K562 (cell line): ENCODE measurements around the gene TMEM170A. TPM values are rescaled to one million over a fixed set of nuclear protein-coding genes. Genes with fewer than 3 reads are reported as not detected.

Experiments used
- ATAC-seq: fragments of 200-7000 bp; cut with Tn5 transposase; 3 replicates; pipeline ENCODE4 v1.9.1; 2020; ENCODE audit warnings: moderate library complexity
- BruUV-seq: library from RNA; stranded (reverse); fragments of 400-500 nt; replicated peaks from 2 replicates; lab custom pipeline; 2021; lab: Mats Ljungman, UMichigan
- CTCF ChIA-PET: fragments of 300-600 bp; formaldehyde crosslinking; extraction: SDS; loops from one replicate; lab custom pipeline; 2021; ENCODE audit warnings: low intra/inter-chr PET ratio; lab: Yijun Ruan, JAX
- POLR2A ChIA-PET: fragments of 300-600, 350-650 bp; sonication (Branson Sonifier 250); formaldehyde crosslinking; extraction: SDS; loops from one replicate; lab custom pipeline; 2021; ENCODE audit warnings: antibody characterized with exemption, inconsistent platforms; lab: Yijun Ruan, JAX
- DNase-seq, 4 experiments: peaks; one replicate each; pipeline versions ENCODE4 v3.0.0 to v3.0.0-alpha.2; 2011 to 2018; ENCODE audit warnings: low spot score in 3 of 4, mixed read lengths in 3 of 4; ENCODE audit errors: extremely low read depth in 1 of 4
- FAIRE-seq: peaks from 2 replicates; lab custom pipeline; 2011; peaks lifted over from hg19 to GRCh38; lab: Jason Lieb, UNC
- H2AFZ ChIP-seq: 2 replicates; pipeline ENCODE4 v1.6.0; 2011; ENCODE audit warnings: low read depth, low read length, control low read depth, inconsistent platforms
- H3K27ac ChIP-seq: fragments of 200-600 bp; 3 replicates; pipeline ENCODE4 v1.8.0; 2011; ENCODE audit warnings: low read depth, mild to moderate bottlenecking, control low read depth, inconsistent platforms, low read length, moderate library complexity, mixed read lengths; ENCODE audit errors: extremely low read depth
- H3K27me3 ChIP-seq, 2 experiments: fragments of 300-600 bp in 1 of 2; 2 replicates in 1 of 2; 3 replicates in 1 of 2; pipeline versions ENCODE4 v1.6.0 to v1.8.0; 2011; ENCODE audit warnings: inconsistent platforms in 2 of 2, low read length in 2 of 2, mild to moderate bottlenecking in 1 of 2, mixed read lengths in 1 of 2, moderate library complexity in 1 of 2; ENCODE audit not compliant: control insufficient read depth in 2 of 2, insufficient read depth in 2 of 2
- H3K36me3 ChIP-seq: fragments of 300-600 bp; 3 replicates; pipeline ENCODE4 v1.8.0; 2011; ENCODE audit warnings: mild to moderate bottlenecking, low read length, inconsistent platforms; ENCODE audit not compliant: control insufficient read depth, insufficient read depth
- H3K4me1 ChIP-seq, 2 experiments: fragments of 200-600 bp in 1 of 2; replicated peaks in 1 of 2; 2 replicates in 1 of 2; 3 replicates in 1 of 2; pipeline versions ENCODE4 v1.5.1 to v1.8.0; 2011; ENCODE audit warnings: inconsistent platforms in 2 of 2, low read length in 2 of 2, mild to moderate bottlenecking in 1 of 2, mixed read lengths in 1 of 2, moderate library complexity in 1 of 2; ENCODE audit not compliant: control insufficient read depth in 2 of 2, insufficient read depth in 2 of 2
- H3K4me2 ChIP-seq: 2 replicates; pipeline ENCODE4 v1.6.1; 2011; ENCODE audit warnings: low read length, control low read depth, inconsistent platforms, mixed read lengths; ENCODE audit not compliant: insufficient read depth
- H3K4me3 ChIP-seq: fragments of 200-600 bp; sonication (generic), shearing (Covaris generic); 2 replicates; pipeline ENCODE4 v1.5.1; 2016; ENCODE audit warnings: control low read depth, inconsistent platforms
- H3K79me2 ChIP-seq: fragments of 200-600 bp; 3 replicates; pipeline ENCODE4 v1.8.0; 2011; ENCODE audit warnings: low read length, inconsistent platforms; ENCODE audit not compliant: control insufficient read depth, insufficient read depth
- H3K9ac ChIP-seq, 2 experiments: 2 replicates each; pipeline versions ENCODE4 v1.6.0 to v1.6.1; 2011; ENCODE audit warnings: low read depth in 2 of 2, low read length in 2 of 2, control low read depth in 1 of 2, inconsistent platforms in 1 of 2, mild to moderate bottlenecking in 1 of 2, mixed read lengths in 1 of 2; ENCODE audit not compliant: insufficient read depth in 1 of 2
- H3K9me1 ChIP-seq: one replicate; pipeline ENCODE4 v1.6.0; 2011; ENCODE audit warnings: inconsistent platforms, mild to moderate bottlenecking, low read length, moderate library complexity; ENCODE audit not compliant: control insufficient read depth, insufficient read depth
- H3K9me3 ChIP-seq: replicated peaks from 2 replicates; pipeline ENCODE4 v1.5.1; 2011; ENCODE audit warnings: low read depth, low read length, inconsistent platforms; ENCODE audit not compliant: control insufficient read depth, insufficient read depth
- H4K20me1 ChIP-seq: replicated peaks from 2 replicates; pipeline ENCODE4 v1.6.1; 2011; ENCODE audit warnings: low read length, inconsistent platforms, mixed read lengths; ENCODE audit not compliant: control insufficient read depth, insufficient read depth
- HDAC6 ChIP-seq: IDR thresholded peaks from 2 replicates; pipeline ENCODE4 v1.6.1; 2012; ENCODE audit warnings: low read depth, mild to moderate bottlenecking, control low read depth, inconsistent platforms, low read length, moderate library complexity
- KLF13 ChIP-seq: fragments of 450-650 bp; IDR thresholded peaks from 2 replicates; pipeline ENCODE4 v1.6.1; 2016; ENCODE audit warnings: missing genetic modification characterization, low read depth, mild to moderate bottlenecking, missing compliant biosample characterization, moderate library complexity, borderline replicate concordance
- NFATC3 ChIP-seq: fragments of 450-650 bp; IDR thresholded peaks from 2 replicates; pipeline ENCODE4 v1.6.1; 2017; ENCODE audit warnings: mild to moderate bottlenecking
- PHTF2 ChIP-seq: fragments of 250-450 bp; sonication (Bioruptor Pico); IDR thresholded peaks from 2 replicates; pipeline ENCODE4 v1.5.0; 2021; ENCODE audit warnings: mild to moderate bottlenecking
- RBM25 ChIP-seq: fragments of 200-400 bp; formaldehyde crosslinking; IDR thresholded peaks from 2 replicates; pipeline ENCODE4 v1.6.1; 2018; ENCODE audit warnings: low read length, low read depth, moderate library complexity; ENCODE audit not compliant: severe bottlenecking
- SRSF9 ChIP-seq: fragments of 200-400 bp; formaldehyde crosslinking; IDR thresholded peaks from 2 replicates; pipeline ENCODE4 v1.6.1; 2017; ENCODE audit warnings: low read depth, low read length, borderline replicate concordance
- ZBTB11 ChIP-seq, 3 experiments: fragments of 200-800 bp in 1 of 3; fragments of 250-450 bp in 1 of 3; fragments of 450-650 bp in 1 of 3; sonication (Bioruptor Pico) in 1 of 3; sonication (Bioruptor generic) in 1 of 3; formaldehyde crosslinking in 1 of 3; IDR thresholded peaks; 2 replicates each; pipeline versions ENCODE4 v1.6.1 to v1.8.0; 2016 to 2022; ENCODE audit warnings: mild to moderate bottlenecking in 2 of 3, missing genetic modification characterization in 2 of 3, missing compliant biosample characterization in 1 of 3, moderate library complexity in 1 of 3
- ZNF175 ChIP-seq: fragments of 200-800 bp; sonication (Bioruptor generic); IDR thresholded peaks from 2 replicates; pipeline ENCODE4 v1.6.1; 2016; ENCODE audit warnings: low read depth, mild to moderate bottlenecking, missing genetic modification characterization, missing compliant biosample characterization
- ZNF239 ChIP-seq: fragments of 250-450 bp; sonication (Bioruptor Pico); IDR thresholded peaks from 2 replicates; pipeline ENCODE4 v1.4.0; 2020; ENCODE audit warnings: mild to moderate bottlenecking
- WGBS: fragments of 100-300 bp; shearing (Covaris generic); methylation state at CpG from one replicate; pipeline ENCODE4 v1.1.6; 2016; ENCODE audit warnings: low coverage, mixed read lengths; ENCODE audit not compliant: insufficient coverage; ENCODE audit errors: missing lambda C conversion rate; 5-methylcytosine and 5-hydroxymethylcytosine counted together
- in situ Hi-C: fragments of 300-500 bp; cut with MboI; formaldehyde crosslinking; loops from 4 replicates; pipeline ENCODE4 v1.15.0; 2018; ENCODE audit warnings: inconsistent platforms, mixed read lengths
- intact Hi-C: fragments of 100-400 bp; cut with micrococcal nuclease; formaldehyde crosslinking; loops from 2 replicates; pipeline ENCODE4 v1.14.2; 2022
- polyA plus RNA-seq, 8 experiments: library from polyadenylated mRNA; depleted of rRNA in 4 of 8; stranded (reverse) in 5 of 8; unstranded in 3 of 8; fragments of >200 nt; fragmentation: Nextera tagmentation in 2 of 8; fragmentation: Illumina TruSeq in 1 of 8; extraction: Ambion mirVana in 2 of 8; extraction: Trizol in 1 of 8; gene quantifications; 2 replicates each; pipeline versions ENCODE4 v1.2.1 to v1.2.3, GENCODE V29; 2011 to 2014; ENCODE audit warnings: inconsistent platforms in 1 of 8, missing spikeins in 1 of 8
- total RNA-seq, 7 experiments: library from RNA; depleted of rRNA in 6 of 7; stranded (reverse); fragments of >200 nt in 6 of 7; fragmentation: Illumina TruSeq in 2 of 7; extraction: Trizol in 2 of 7; gene quantifications; 2 replicates each; pipeline versions ENCODE4 v1.2.1 to v1.2.3, GENCODE V29; 2011 to 2021; ENCODE audit warnings: low replicate concordance in 1 of 7
- TF ChIP-seq, protein P1 (sequence below): fragments of 250-450 bp; sonication (Bioruptor Pico); IDR thresholded peaks from 2 replicates; pipeline ENCODE4 v1.5.0; 2021
- TF ChIP-seq, protein P2 (sequence below): fragments of 450-650 bp; IDR thresholded peaks from 2 replicates; pipeline ENCODE4 v1.6.1; 2014; ENCODE audit warnings: low read depth, mild to moderate bottlenecking, moderate library complexity, borderline replicate concordance

Gene TMEM170A
- total and polyA plus RNA-seq, 9 of the 15 experiments (the other 6 are each of a cell fraction or from before 2014, with no cell fraction given): 6.1 to 30.2 (median 15.0) TPM

DNA sequence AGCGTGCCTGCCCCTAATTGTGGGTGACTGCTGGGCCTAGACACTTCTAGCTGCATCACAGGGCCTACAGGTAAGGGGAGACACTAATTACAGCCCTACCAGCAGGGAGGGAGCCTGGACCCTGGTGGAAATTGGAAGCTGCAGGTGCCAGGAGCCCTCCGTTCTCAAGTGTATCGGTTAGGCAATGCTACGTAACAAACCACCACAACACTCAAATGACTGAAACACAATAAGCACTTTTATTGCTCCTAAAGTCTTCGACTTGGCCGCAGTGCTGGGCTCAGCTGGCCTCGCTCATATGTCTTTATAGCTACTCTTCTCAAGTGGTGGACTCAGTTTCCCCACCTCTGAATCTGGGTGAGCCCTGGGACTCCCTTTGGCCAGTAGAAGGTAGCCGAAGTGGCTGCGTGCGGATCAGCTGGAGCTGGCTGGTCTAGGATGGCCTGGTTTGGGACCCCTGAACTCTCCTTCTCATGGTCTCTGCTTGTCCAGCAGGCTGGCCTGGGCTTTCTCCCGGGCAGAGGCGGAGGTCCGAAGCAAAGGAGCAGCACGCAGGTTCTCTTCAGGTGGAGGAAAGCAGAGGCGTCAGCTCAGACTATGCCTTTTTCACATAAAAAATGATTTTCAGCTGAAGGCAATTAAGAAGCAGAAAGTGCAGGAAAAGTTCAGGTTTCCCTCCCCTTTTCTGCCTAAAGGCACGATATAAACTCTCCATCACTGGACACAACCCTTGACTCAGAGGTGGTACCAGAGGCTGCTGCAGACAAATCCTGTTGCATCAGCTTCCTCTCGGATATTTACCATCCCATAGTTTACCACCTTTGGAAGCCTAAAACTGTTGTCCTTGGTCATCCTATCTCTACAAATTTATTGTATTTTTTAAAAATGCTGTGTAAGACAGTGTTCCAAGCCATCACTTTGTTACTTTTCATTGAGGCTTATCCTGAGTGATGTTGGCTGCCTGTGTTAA is 8.7 kb upstream of the TMEM170A start:
- POLR2A ChIA-PET: interaction anchor here (0.7 kb wide), 2 partner anchors 34 to 240 kb away, joined by 3 to 4 read pairs; no protein-coding TSS in a partner anchor
- no TSS peak for BruUV-seq
- ATAC-seq: no peak
- H3K9ac ChIP-seq: no peak overlapping the region
- CTCF ChIA-PET: interaction anchor here (2.3 kb wide), 1 partner anchor 291 kb away, joined by 10 read pairs; no protein-coding TSS in a partner anchor
- no peaks in the 10 kb centered on the region for H3K36me3 ChIP-seq
- in situ Hi-C loops (loop anchor here (10.0 kb wide), 1 partner anchor 292 kb away; no protein-coding TSS in a partner anchor), intact Hi-C loops (loop anchor here (2.0 kb wide), 1 partner anchor 44 kb away; no protein-coding TSS in a partner anchor)
- no peak overlapping the region for H3K4me2 ChIP-seq
- WGBS: 43% methylated on average over 17 of the region's 17 CpGs
- H3K79me2 ChIP-seq: no peaks in the 10 kb centered on the region
- no peaks in the 10 kb centered on the region for H3K9me3 ChIP-seq
- H3K27me3 ChIP-seq: peaks cover 13 to 22% of the 10 kb centered on the region in 2 experiments; a peak in 3 of 5 replicates
- H3K27ac ChIP-seq: no peak overlapping the region
- no peaks in the 10 kb centered on the region for H3K9me1 ChIP-seq
- FAIRE-seq: no peak
- H4K20me1 ChIP-seq: no peaks in the 10 kb centered on the region; the same call in 1 of the 2 replicates
- H3K4me3 ChIP-seq: no peak overlapping the region
- H2AFZ ChIP-seq: no peak overlapping the region
- H3K4me1 ChIP-seq: no peaks in the 10 kb centered on the region
- DNase-seq: no peak
- TF ChIP-seq SRSF9 (no peak), ZNF175 (no peak), RBM25 (no peak), ZNF239 (no peak), PHTF2 (CRISPR knock-in tag) (no peak), ZBTB11 (CRISPR knock-in tag; IDR thresholded peaks at IDR 0.05) (no peak), NFATC3 (no peak), HDAC6 (no peak), KLF13 (tag) (no peak)
- TF ChIP-seq, protein P1, sequence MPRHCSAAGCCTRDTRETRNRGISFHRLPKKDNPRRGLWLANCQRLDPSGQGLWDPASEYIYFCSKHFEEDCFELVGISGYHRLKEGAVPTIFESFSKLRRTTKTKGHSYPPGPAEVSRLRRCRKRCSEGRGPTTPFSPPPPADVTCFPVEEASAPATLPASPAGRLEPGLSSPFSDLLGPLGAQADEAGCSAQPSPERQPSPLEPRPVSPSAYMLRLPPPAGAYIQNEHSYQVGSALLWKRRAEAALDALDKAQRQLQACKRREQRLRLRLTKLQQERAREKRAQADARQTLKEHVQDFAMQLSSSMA: no peak
- TF ChIP-seq, protein P2, sequence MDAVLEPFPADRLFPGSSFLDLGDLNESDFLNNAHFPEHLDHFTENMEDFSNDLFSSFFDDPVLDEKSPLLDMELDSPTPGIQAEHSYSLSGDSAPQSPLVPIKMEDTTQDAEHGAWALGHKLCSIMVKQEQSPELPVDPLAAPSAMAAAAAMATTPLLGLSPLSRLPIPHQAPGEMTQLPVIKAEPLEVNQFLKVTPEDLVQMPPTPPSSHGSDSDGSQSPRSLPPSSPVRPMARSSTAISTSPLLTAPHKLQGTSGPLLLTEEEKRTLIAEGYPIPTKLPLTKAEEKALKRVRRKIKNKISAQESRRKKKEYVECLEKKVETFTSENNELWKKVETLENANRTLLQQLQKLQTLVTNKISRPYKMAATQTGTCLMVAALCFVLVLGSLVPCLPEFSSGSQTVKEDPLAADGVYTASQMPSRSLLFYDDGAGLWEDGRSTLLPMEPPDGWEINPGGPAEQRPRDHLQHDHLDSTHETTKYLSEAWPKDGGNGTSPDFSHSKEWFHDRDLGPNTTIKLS: no peak
